SK-N-SH (cell line): Measurements from ENCODE around the gene MIAT.

Experiments used
- EZH2phosphoT487 ChIP-seq: fragments of 200-600 bp; sonication (generic); IDR thresholded peaks from 2 replicates; pipeline ENCODE4 v1.6.1; 2017; ENCODE audit warnings: low read depth, mixed run types, mild to moderate bottlenecking, antibody characterized with exemption, moderate library complexity, borderline replicate concordance
- FOXM1 ChIP-seq: IDR thresholded peaks from 2 replicates; pipeline ENCODE4 v1.4.0; 2012; ENCODE audit warnings: low read depth, mild to moderate bottlenecking
- RCOR1 ChIP-seq: fragments of 150-350 bp; IDR thresholded peaks from 2 replicates; pipeline ENCODE4 v1.6.1; 2017; ENCODE audit warnings: antibody characterized with exemption, low read length
- TCF12 ChIP-seq: IDR thresholded peaks from 2 replicates; pipeline ENCODE4 v1.4.0; 2012
- YY1 ChIP-seq: IDR thresholded peaks from 2 replicates; pipeline ENCODE4 v1.4.0; 2012; ENCODE audit warnings: low read depth, mild to moderate bottlenecking
- TF ChIP-seq, protein P1 (sequence below): IDR thresholded peaks from 2 replicates; pipeline ENCODE4 v1.6.1; 2012; ENCODE audit warnings: mild to moderate bottlenecking, low read depth, low read length, moderate library complexity
- TF ChIP-seq, protein P2 (sequence below): fragments of 150-350 bp; IDR thresholded peaks from 2 replicates; pipeline ENCODE4 v1.6.1; 2017; ENCODE audit warnings: antibody characterized with exemption, low read length, low read depth, borderline replicate concordance
- TF ChIP-seq, protein P3 (sequence below): fragments of 200-600 bp; sonication (generic); IDR thresholded peaks from 2 replicates; pipeline ENCODE4 v1.6.1; 2017; ENCODE audit warnings: antibody characterized with exemption, mild to moderate bottlenecking, moderate library complexity
- TF ChIP-seq, protein P4 (sequence below): IDR thresholded peaks from 2 replicates; pipeline ENCODE4 v1.4.0; 2012; ENCODE audit warnings: low read depth, borderline replicate concordance

DNA sequence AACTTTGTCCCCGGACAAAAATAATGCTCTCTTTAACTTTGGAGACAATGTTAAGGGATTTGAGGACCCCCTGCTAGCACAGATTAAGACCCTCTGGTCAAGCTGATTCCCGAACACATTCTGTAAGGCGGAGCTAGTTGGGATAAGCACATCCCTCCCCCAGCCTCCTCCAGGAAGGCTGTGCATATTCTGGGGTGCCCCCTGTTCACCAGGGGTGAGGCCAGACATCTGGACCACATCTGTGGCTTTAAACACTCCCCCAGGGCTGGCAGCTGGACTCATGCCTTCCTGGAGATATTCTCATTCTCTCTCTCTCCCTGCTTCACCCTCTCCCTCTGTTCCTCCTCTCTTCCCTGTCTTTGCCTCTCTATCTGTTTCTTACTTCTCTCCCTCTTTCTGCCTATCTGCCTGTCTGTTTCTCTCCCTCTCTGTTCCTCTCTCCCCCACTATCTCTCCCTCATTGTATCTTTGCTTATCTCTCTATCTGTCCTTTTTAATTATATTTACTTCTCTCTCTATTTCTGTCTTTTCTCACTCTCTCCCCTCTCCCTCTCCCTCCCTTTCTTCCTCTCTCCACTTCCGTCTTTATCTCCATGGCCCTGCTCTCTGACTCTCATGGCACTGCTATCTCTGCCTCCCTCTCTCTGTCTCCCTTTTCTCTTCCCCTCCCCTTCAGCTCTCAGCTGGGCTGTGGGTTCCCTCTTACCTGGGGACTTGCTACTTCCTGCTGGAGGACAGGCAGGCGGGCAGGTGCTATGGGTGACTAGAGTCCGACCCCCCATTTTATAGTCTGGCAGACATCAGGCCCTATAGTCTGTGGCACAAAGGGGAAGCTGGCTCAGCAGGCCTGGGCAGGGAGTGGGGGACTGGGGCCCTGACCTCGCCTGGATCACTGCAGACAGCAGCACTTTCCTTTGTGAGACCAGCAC lies 39.9 kb upstream of the MIAT start, which contains the start of gene CRYBB1:
- TF ChIP-seq, protein P1, sequence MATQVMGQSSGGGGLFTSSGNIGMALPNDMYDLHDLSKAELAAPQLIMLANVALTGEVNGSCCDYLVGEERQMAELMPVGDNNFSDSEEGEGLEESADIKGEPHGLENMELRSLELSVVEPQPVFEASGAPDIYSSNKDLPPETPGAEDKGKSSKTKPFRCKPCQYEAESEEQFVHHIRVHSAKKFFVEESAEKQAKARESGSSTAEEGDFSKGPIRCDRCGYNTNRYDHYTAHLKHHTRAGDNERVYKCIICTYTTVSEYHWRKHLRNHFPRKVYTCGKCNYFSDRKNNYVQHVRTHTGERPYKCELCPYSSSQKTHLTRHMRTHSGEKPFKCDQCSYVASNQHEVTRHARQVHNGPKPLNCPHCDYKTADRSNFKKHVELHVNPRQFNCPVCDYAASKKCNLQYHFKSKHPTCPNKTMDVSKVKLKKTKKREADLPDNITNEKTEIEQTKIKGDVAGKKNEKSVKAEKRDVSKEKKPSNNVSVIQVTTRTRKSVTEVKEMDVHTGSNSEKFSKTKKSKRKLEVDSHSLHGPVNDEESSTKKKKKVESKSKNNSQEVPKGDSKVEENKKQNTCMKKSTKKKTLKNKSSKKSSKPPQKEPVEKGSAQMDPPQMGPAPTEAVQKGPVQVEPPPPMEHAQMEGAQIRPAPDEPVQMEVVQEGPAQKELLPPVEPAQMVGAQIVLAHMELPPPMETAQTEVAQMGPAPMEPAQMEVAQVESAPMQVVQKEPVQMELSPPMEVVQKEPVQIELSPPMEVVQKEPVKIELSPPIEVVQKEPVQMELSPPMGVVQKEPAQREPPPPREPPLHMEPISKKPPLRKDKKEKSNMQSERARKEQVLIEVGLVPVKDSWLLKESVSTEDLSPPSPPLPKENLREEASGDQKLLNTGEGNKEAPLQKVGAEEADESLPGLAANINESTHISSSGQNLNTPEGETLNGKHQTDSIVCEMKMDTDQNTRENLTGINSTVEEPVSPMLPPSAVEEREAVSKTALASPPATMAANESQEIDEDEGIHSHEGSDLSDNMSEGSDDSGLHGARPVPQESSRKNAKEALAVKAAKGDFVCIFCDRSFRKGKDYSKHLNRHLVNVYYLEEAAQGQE: no peak
- TF ChIP-seq, protein P2, sequence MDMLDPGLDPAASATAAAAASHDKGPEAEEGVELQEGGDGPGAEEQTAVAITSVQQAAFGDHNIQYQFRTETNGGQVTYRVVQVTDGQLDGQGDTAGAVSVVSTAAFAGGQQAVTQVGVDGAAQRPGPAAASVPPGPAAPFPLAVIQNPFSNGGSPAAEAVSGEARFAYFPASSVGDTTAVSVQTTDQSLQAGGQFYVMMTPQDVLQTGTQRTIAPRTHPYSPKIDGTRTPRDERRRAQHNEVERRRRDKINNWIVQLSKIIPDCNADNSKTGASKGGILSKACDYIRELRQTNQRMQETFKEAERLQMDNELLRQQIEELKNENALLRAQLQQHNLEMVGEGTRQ: no peak
- TF ChIP-seq, protein P3, sequence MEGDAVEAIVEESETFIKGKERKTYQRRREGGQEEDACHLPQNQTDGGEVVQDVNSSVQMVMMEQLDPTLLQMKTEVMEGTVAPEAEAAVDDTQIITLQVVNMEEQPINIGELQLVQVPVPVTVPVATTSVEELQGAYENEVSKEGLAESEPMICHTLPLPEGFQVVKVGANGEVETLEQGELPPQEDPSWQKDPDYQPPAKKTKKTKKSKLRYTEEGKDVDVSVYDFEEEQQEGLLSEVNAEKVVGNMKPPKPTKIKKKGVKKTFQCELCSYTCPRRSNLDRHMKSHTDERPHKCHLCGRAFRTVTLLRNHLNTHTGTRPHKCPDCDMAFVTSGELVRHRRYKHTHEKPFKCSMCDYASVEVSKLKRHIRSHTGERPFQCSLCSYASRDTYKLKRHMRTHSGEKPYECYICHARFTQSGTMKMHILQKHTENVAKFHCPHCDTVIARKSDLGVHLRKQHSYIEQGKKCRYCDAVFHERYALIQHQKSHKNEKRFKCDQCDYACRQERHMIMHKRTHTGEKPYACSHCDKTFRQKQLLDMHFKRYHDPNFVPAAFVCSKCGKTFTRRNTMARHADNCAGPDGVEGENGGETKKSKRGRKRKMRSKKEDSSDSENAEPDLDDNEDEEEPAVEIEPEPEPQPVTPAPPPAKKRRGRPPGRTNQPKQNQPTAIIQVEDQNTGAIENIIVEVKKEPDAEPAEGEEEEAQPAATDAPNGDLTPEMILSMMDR: no peak
- TF ChIP-seq FOXM1 (no peak), YY1 (no peak), TCF12 (peak; percentile 49; the same call in 1 of the 2 replicates), EZH2phosphoT487 (no peak), RCOR1 (peak; percentile 20; the same call in 1 of the 2 replicates)
- TF ChIP-seq, protein P4, sequence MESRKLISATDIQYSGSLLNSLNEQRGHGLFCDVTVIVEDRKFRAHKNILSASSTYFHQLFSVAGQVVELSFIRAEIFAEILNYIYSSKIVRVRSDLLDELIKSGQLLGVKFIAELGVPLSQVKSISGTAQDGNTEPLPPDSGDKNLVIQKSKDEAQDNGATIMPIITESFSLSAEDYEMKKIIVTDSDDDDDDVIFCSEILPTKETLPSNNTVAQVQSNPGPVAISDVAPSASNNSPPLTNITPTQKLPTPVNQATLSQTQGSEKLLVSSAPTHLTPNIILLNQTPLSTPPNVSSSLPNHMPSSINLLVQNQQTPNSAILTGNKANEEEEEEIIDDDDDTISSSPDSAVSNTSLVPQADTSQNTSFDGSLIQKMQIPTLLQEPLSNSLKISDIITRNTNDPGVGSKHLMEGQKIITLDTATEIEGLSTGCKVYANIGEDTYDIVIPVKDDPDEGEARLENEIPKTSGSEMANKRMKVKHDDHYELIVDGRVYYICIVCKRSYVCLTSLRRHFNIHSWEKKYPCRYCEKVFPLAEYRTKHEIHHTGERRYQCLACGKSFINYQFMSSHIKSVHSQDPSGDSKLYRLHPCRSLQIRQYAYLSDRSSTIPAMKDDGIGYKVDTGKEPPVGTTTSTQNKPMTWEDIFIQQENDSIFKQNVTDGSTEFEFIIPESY: no peak
